Activated T-cell treated with anti-CD3 and anti-CD28 coated beads, Interleukin-2, amount 50 U/mL, for 24 hours (primary cell): Measurements from ENCODE around the gene NAP1L5.

ENCODE experiments used
- DNase-seq: peaks from one replicate; pipeline ENCODE4 v3.0.0-alpha.2; 2020
- H3K27ac Mint-ChIP-seq: 2 replicates; pipeline ENCODE4 v1.8.0; 2020; ENCODE audit warnings: mild to moderate bottlenecking, mixed read lengths
- H3K27me3 Mint-ChIP-seq: 2 replicates; pipeline ENCODE4 v1.8.0; 2020; ENCODE audit warnings: mixed read lengths
- H3K36me3 Mint-ChIP-seq: 2 replicates; pipeline ENCODE4 v1.8.0; 2020; ENCODE audit warnings: low read depth, mixed read lengths
- H3K4me1 Mint-ChIP-seq: 2 replicates; pipeline ENCODE4 v1.8.0; 2020; ENCODE audit warnings: low read depth, mixed read lengths
- H3K4me3 Mint-ChIP-seq: 2 replicates; pipeline ENCODE4 v1.8.0; 2020; ENCODE audit warnings: mild to moderate bottlenecking, moderate library complexity, mixed read lengths
- H3K9me3 Mint-ChIP-seq: 2 replicates; pipeline ENCODE4 v1.8.0; 2020; ENCODE audit warnings: mixed read lengths

Gene NAP1L5

GRCh38 chr4:88660446-88661294 is 37.0 kb downstream of the NAP1L5 start:
- H3K9me3 Mint-ChIP-seq = no peaks in the 10 kb centered on the region
- no peak overlapping the region for H3K27ac Mint-ChIP-seq
- H3K36me3 Mint-ChIP-seq = peaks cover 47% of the 10 kb centered on the region
- H3K4me1 Mint-ChIP-seq = peaks cover 6% of the 10 kb centered on the region
- H3K27me3 Mint-ChIP-seq = no peaks in the 10 kb centered on the region
- no peak overlapping the region for H3K4me3 Mint-ChIP-seq
- DNase-seq = no peak

GRCh38 chr4:88659890-88660208 is 37.8 kb downstream of the NAP1L5 start:
- Mint-ChIP-seq H3K4me1 (peaks cover 6% of the 10 kb centered on the region), H3K36me3 (peaks cover 55% of the 10 kb centered on the region), H3K4me3 (no peak overlapping the region), H3K9me3 (no peaks in the 10 kb centered on the region), H3K27ac (no peak overlapping the region), H3K27me3 (no peaks in the 10 kb centered on the region)
- no peak for DNase-seq

GRCh38 chr4:88659055-88659889 is 38.4 kb downstream of the NAP1L5 start:
- no peaks in the 10 kb centered on the region for H3K9me3 Mint-ChIP-seq
- H3K4me3 Mint-ChIP-seq = no peak overlapping the region
- H3K36me3 Mint-ChIP-seq = peaks cover 52% of the 10 kb centered on the region
- H3K4me1 Mint-ChIP-seq = peaks cover 6% of the 10 kb centered on the region
- H3K27ac Mint-ChIP-seq = peak overlapping the region; percentile 38
- peak; percentile 43 for DNase-seq
- no peaks in the 10 kb centered on the region for H3K27me3 Mint-ChIP-seq

GRCh38 chr4:88655226-88655625 is 42.4 kb downstream of the NAP1L5 start:
- no peak for DNase-seq
- Mint-ChIP-seq H3K4me3 (no peak overlapping the region), H3K27me3 (no peaks in the 10 kb centered on the region), H3K4me1 (peaks cover 20% of the 10 kb centered on the region), H3K9me3 (no peaks in the 10 kb centered on the region), H3K27ac (no peak overlapping the region), H3K36me3 (peaks cover 37% of the 10 kb centered on the region)

- Mint-ChIP-seq H3K9me3 (no peaks in the 10 kb centered on the region), H3K36me3 (peaks cover 37% of the 10 kb centered on the region), H3K27ac (peak overlapping the region; percentile 31)
Observed at GRCh38 chr4:88653371-88653946, 44.2 kb downstream of the NAP1L5 start.

GRCh38 chr4:88649716-88650115 is 47.9 kb downstream of the NAP1L5 start:
- Mint-ChIP-seq H3K27ac (no peak overlapping the region), H3K36me3 (peaks cover 13% of the 10 kb centered on the region), H3K4me1 (peaks cover 65% of the 10 kb centered on the region), H3K9me3 (no peaks in the 10 kb centered on the region), H3K27me3 (no peaks in the 10 kb centered on the region), H3K4me3 (no peak overlapping the region)
- no peak for DNase-seq

More at GRCh38 chr4:88653371-88653946, 44.2 kb downstream of the NAP1L5 start:
- no peaks in the 10 kb centered on the region for H3K27me3 Mint-ChIP-seq
- no peak overlapping the region for H3K4me3 Mint-ChIP-seq
- H3K4me1 Mint-ChIP-seq = peaks cover 29% of the 10 kb centered on the region
- no peak for DNase-seq

- H3K27me3 Mint-ChIP-seq = no peaks in the 10 kb centered on the region
- peaks cover 8% of the 10 kb centered on the region for H3K36me3 Mint-ChIP-seq
- DNase-seq = no peak
- no peak overlapping the region for H3K4me3 Mint-ChIP-seq
- H3K4me1 Mint-ChIP-seq = peaks cover 64% of the 10 kb centered on the region
- peaks cover 2% of the 10 kb centered on the region for H3K9me3 Mint-ChIP-seq
- peak overlapping the region; percentile 30 for H3K27ac Mint-ChIP-seq
Observed at GRCh38 chr4:88646528-88647280, 50.9 kb downstream of the NAP1L5 start.

- H3K4me3 Mint-ChIP-seq = no peak overlapping the region
- no peak for DNase-seq
- no peaks in the 10 kb centered on the region for H3K27me3 Mint-ChIP-seq
- H3K4me1 Mint-ChIP-seq = peaks cover 67% of the 10 kb centered on the region
- peaks cover 2% of the 10 kb centered on the region for H3K9me3 Mint-ChIP-seq
- peaks cover 8% of the 10 kb centered on the region for H3K36me3 Mint-ChIP-seq
- peak overlapping the region; percentile 11 for H3K27ac Mint-ChIP-seq
Observed at GRCh38 chr4:88645994-88646393, 51.6 kb downstream of the NAP1L5 start.
